PC-3 (cell line): ENCODE results near the gene ADK.

Experiments used
- CTCF ChIP-seq: fragments of 300-600 bp; sonication (generic); conservative IDR thresholded peaks from 2 replicates; pipeline ENCODE4 v1.5.1; 2017; ENCODE audit warnings: antibody characterized with exemption, low read depth, mild to moderate bottlenecking, low read length
- EZH2phosphoT487 ChIP-seq: fragments of 300-600 bp; sonication (generic); IDR thresholded peaks from 2 replicates; pipeline ENCODE4 v1.6.1; 2018; ENCODE audit warnings: mild to moderate bottlenecking, antibody characterized with exemption, low read length, borderline replicate concordance

GRCh38 chr10:74109452-74109851 is 41.6 kb upstream of the ADK start:
- TF ChIP-seq CTCF (no peak), EZH2phosphoT487 (no peak)
